Activated CD8-positive, alpha-beta memory T cell treated with anti-CD3 and anti-CD28 coated beads, Interleukin-2, amount 50 U/mL, for 24 hours (primary cell): Measurements from ENCODE around the gene OR7A10.

Source experiments
- DNase-seq: peaks from one replicate; pipeline ENCODE4 v3.0.0-alpha.2; 2020; ENCODE audit errors: extremely low read depth

OR7A10 gene

DNA sequence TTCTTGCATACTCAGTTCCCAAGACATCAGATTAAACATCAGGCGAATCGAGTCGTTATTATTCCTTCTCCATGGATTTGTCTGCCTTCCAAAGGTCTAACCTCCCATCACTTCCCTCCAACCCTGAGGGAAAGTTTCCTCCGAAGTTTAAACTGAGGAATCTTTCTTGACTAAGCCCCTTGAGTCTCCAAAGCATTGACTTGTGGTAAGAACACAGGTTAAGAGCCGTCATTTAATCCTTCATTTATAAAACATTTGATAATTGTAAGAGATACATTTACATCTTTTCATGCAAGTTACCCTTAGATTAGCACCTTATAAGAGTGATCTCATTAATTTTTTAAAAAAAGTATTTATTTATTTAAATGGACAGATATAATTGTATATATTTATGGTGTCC lies at the start of gene OR7A10:
OR7A10 (minus strand) TSS at position 101 of the 400 bp plus-strand sequence. CDS start 7,045 bp downstream, outside the sequence.
- no peak for DNase-seq

DNA sequence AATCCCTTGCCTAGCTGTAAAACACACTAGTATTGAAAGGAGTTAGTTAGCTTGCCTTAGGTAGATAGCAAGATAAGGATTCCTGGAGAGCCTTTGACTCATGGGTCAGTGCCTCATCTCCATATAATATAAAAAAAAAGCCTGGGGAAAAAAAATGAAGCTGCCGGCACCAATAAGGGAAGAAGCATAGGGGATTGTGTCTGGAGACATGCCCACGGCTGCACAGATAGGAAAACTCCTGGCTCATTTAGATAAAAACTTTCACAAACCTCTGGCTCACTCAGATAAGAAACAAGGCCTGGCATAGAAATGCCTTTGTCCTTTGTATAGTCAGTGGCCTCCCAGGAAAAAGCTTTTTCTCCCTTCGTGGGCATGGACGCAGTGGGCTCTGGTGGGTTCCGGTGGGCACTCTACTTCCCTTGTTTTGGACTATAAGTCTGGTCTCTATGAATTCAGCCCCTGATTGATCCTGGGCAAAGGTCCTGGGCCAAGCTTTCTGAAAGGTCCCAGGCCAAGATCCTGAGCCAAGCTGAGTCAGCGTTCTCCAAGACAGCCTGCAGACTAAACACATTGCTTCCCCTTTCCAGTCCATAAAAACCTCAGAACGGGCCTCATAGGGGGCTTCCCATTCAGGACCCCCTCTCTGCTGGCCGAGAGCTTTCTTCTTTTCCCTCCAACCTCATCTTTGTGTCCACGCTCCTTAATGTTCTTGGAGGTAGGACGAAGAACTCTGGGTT lies 42.1 kb upstream of the OR7A10 start:
- DNase-seq, result no peak

DNA sequence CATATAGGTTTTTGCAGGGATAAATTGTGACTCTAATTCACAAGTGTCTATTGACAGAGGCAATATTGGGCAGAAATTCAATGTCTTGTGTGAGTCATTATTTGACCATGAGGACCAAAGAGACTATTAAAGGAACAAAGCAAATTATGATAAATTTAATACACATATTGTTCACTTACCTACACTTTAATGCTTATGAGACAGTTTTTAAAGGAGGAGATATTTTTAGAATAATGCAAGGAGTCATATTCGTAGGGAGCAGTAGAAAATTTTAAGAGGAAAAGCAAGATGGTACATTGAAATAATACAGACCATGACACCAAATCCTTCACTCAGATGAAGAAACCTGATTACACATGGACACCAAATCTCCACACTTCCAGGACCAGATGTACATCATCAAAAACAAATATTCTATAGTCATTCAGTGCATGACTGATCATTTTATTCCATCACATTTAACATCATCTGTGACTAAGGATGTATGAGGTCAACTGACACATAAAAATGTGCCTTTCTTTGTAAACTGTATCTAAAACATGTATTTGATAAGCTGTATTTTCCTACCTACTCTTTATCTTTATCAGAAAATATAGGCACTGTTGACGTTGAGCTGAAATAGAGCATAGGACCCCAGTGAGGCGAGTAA lies 41.4 kb upstream of the OR7A10 start:
- no peak for DNase-seq

DNA sequence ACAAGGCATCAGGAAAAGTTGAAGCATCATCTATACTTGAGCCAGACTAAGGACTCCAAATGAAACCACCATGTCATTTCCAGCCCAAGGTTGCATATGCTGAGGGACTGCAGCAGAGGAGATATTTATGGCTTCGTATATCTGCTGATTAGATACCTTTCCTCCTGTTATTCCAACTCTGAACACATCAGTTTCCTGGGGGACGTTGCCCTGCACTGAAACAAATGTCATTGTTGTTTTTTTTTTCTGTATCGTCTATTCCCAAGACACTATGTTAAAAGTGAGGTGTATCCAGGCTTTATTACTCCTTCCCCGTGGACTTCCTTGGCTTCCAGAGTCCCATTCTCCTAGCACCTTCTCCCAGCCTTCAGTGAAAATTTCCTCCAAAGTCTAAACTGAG lies 37.3 kb upstream of the OR7A10 start, which contains the start of gene OR7A17:
OR7A17 (minus strand) TSS at position 101 of the 400 bp plus-strand sequence. CDS start 4,777 bp downstream, outside the sequence.
- no peak for DNase-seq

DNA sequence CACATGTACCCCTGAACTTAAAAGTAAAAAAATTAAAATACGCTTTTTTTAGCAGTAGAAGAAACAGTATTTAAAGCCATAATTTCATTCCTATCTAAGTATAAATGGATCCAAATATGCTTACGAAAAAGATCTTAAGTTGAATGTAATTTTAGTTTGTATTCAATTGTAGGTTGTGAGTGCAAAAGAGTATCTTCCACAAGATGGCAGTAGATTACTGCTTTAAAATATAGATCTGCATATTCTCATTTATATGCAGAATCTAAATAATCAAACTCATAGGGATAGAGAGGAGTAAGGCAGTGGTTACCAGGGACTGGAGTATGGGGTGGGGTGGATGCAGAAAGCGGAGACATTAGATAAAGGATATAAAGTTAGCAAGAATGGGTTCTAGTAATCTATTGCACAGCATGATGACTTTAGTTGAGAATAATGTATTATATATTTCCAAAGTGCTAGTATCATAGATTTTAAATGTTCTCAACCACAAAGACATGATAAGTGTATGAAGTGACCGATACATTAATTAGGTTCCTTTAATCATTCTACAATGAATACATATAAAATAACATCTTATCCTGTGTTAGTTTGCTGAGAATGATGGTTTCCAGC lies 23.0 kb upstream of the OR7A10 start:
- no peak for DNase-seq

DNA sequence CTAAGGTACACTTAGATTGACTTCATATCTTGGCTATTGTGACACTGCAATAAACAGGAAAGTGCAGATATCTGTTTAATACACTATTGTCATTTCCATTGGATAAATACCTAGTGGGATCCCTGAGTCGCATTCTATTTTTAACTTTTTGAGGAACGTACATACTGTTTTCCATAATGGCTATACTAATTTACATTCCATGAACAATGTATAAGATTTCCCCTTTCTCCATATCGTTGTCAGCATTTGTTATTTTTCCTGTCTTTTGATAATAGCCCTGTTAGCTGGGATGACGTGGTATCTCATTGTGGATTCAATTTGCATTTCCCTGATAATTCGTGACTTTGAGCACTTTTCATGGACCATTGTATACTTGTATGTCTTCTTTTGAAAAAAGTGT lies 19.8 kb upstream of the OR7A10 start:
- no peak for DNase-seq

DNA sequence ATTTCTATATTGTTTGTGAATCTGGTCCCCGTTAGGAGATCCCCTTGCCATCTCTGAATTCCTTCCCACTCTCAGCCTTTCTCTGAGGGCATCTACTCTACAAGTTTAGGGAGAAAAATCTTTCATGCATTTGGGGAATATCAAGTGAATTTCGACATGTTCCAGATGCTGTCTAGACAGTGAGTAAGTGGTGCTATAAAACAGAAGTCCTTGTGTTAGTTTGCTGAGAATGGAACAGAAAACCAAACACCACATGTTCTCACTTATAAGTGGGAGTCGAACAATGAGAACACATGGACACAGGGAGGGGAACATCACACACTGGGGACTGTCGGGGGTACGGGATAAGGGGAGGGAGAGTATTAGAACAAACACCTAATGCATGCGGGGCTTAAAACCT lies 5.1 kb downstream of the OR7A10 start:
- no peak for DNase-seq

DNA sequence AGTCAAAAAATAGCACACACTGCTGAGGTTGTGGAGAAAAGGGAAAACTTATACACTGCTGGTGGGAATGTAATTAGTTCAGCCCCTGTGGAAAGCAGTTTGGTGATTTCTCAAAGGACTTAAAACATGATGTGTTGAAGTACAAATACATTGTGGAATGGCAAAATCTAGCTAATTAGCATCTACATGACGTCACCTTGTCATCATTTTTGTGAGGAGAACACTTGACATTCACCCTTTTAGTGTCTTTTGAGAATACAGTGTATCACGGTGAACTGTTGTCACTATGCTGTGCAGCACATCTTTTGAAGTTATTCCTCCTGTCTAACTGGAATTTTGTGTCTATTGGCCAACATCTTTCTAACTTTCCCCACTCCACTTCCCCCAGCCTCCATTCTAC lies 5.6 kb downstream of the OR7A10 start:
- DNase-seq, result no peak

DNA sequence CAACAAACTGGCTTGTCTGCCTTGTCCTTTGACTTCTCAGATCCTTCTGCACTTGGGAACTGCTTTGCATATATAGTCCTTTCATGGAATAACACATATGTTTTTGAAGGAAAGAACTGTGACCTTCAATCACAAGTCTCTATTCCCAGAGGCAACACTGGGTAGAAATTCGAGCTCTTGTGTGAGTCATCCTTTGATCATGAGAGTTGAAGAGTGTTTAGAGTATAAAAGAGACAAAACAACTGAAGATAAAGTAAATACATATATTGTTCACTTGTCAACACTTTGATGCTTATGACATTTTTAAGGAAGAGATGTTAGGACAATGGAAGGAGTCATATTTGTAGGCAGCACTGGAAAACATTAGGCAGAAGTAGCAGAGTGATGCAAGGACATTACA lies 8.5 kb downstream of the OR7A10 start:
- DNase-seq, result no peak

DNA sequence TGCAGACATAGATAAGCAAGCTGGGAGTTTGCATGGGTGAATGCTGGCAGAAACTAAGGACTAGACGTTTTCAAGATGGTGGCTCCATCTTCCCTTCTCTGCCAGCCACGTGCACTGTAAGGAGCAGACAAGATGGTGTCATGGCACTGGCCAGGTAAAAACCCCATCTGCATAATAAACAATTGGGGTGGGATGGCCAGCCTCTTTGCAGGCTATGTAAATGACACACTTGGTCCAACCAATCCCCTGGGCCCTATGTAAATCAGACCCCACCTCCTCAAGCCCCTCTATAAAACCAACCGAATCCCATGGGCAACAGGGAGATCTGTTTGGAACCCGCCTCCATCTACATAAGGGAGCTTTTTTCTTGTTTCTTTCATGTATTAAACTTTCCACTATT lies 11.3 kb downstream of the OR7A10 start:
- DNase-seq, result no peak

DNA sequence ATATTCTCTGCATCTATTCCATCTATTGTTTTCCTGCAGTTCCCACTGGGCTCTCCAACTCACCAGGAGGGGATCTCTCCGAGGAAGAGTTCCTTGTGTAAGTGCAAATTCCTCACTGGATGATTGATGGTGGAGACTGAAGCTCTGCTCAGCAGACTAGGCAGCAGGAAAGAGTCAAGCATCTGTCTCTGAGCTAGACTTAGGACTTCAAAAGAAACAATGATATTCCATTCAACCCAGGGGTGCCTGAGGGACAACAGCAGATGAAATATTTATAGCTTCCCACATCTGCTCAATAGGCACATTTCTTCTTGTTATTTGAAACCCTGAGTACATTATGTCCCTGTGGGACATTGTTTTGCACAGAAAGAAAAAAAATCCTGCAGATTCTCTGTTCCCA lies 13.7 kb downstream of the OR7A10 start, which contains the start of the genes OR7A5 and OR7C1:
OR7A5 (minus strand) TSS at position 175 of the 400 bp plus-strand sequence. CDS start 6,944 bp downstream, outside the sequence.
OR7C1 (minus strand) TSS at position 175 of the 400 bp plus-strand sequence. CDS start 35,049 bp downstream, outside the sequence.
- no peak for DNase-seq

DNA sequence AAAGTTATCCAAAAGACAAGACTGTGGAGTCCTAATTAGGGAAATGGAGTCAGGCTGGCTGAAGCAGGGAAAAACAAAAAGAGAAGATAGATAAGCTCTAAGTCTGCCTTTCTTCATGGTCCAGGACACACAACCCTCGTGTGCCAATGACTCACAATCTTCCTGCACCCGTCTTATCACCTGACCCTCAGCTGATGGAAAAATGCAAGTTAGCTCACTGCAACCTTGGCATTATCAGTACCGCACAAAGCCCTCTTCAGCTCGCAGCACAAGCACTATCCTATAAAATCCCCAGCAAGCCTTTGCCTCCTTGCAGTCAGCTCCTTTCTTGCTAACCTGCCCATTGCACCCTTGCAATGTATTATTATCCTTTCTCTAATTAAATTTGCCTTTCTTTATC lies 18.0 kb downstream of the OR7A10 start:
- DNase-seq, result no peak

DNA sequence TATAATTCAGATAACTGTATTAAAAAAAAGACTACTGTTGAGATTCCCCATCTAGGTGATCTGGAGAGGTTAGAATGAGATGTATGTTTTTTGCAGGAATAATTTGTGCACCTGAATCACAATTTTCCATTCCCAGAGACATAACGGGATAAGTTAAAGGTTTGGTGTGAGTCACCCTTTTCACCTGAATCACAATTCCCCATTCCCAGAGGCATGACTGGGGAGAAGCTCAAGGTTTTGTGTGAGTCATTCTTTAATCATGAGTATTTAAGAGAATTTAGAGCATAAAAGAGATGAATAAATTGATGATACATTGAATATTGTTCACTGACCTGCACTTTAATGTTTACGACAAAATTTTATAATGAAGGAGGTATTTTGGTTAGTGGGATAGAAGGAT lies 22.7 kb downstream of the OR7A10 start:
- no peak for DNase-seq

DNA sequence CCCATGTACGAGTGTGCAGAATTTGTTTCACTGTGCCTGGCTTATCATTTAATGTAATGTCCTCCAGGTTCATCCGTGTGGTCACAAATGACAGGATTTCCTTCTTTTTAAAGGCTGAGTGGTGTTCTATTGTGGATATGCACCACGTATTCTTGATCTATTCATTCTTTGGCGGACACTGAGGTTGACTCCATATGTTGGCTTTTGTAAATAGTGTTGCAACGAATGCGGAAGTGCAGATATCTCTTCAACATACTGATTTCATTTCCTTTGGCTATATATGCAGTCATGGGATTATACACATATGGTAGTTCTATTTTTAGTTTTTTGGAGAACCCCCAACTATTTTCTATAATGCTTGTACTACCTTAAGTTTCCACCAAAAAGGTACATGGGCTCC lies 26.8 kb downstream of the OR7A10 start:
- DNase-seq, result no peak

DNA sequence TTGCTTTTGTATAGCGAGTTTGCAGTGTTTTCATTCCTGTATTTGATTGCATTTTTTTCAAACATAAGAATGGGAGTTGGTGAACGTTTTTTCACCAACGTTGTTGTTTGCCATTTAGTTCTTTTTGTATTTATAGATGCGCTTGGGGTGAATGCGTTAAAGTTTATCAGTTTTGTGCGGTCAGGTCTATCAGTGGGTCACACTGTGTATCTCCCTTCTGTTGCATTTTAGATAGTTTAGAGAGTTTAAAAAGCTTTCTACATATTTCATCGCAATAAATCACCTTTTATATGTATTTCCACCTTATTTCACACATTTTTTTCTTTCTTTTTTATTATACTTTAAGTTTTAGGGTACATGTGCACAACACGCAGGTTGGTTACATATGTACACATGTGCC lies 30.1 kb downstream of the OR7A10 start:
- DNase-seq, result no peak

DNA sequence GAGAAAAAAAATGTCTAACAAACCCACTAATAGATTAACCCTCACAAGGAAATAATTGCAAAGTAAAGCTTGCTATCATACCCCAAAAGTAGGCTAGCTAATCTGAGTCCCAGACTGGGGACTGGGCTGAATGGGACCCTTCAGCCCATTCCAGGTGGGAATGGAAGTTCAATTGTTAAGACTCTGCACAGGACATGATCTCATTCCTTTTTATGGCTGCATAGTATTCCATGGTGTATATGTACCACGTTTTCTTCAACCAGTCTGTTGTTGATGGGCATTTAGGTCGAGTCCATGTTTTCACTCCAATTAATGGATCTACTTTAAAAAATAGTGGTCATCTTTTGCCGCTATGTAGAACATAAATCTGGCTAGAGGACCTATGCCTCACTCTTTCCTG lies 31.7 kb downstream of the OR7A10 start:
- DNase-seq, result no peak

DNA sequence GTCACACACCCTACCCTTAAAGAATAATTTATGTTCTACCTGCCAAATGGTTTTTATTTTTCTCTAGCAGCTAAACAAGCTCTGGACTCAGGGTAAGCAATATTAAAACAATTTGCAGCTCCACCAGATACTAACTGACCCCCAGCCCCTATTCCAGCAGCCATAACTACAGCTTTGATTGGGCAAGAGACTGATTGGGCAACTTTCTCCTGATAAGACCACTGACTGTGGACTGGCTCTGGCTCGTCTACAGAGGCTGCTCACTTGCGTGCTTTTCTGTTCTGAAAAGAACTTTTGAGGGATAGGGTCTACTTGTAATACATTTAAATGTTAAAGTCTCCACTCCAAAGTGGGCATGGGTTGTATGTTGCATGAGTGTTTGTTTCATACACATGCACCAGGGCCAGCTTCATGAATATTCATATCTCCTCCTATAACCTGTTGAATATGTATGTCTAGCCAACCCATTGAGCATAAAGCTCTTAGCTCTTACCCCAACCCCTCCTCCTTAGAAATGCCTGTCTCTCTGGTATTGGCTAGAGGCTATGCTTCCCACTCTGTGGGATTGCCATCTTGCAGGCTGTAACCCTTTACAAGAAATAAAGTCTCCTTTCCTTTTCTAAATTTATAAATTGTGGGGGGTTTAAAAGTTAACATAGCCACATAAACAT lies 33.6 kb downstream of the OR7A10 start:
- DNase-seq, result no peak

DNA sequence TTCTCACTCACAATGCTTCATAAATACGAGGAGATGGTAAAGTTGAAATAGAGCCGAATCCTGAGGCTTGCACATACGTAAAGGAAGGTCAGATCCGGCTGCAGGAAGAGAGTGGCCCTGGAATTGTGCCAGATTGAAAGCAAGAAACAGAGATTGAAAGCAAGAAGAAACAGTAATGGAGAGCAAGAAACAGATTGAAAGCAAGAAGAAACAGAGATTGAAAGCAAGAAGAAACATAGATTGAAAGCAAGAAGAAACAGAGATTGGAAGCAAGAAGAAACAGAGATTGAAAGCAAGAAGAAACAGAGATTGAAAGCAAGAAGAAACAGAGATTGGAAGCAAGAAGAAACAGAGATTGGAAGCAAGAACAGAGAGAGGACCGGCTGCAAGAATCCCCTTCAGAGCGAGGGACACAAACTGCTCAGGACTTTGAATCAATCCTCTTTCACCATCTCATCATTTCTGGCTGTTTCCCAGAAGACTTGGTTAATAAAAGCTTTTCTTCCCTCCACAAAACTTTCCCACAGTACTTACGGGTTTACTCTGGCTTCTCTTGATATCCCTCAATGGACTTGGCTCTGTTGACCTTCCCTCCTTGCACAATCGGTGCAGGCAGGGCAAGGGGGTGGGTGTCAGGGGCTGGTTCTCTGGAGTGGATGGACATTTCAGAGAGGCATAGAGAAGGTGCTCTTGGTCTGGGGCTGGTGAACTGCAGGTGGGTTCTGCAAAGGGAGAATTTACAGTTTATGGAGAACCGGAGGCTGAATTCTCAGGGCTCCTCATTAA lies 39.3 kb downstream of the OR7A10 start:
- no peak for DNase-seq

DNA sequence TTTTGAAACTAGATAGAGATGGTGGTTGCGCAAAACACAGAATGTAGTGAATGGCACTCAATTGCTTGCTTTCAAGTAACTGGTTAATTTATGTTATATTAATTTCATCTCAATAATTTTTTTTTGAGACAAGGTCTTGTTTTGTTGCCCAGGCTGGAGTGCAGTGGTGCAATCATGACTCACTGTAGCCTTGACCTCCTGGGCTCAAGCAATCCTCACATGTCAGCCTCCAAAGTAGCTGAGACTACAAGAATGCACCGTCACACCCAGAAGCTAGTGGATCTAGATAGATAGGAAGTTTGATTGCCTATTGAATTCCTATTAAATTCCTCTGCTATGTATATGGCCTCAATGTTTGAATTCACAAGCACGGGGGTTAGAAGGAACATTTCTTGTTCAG lies 44.0 kb downstream of the OR7A10 start:
- DNase-seq, result no peak

DNA sequence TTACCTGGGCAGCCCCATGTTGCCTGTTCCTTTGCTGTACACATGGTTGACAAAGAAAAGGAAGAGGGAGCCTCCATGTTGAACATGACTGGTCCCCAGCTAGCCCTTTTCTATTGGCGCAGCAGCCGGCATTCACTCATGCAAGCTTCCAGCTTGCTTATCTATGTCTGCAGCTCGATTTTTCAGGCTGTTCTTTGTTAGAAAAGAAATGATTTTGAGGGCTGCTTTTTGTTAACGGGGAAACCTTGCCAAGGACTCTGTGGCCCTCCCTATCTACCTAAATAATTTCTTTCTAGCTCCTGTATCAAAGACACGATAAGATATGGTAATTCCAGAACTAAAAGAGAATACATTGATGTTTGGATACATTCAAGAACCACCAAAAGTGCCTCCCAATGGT lies 50.0 kb downstream of the OR7A10 start:
- no peak for DNase-seq

DNA sequence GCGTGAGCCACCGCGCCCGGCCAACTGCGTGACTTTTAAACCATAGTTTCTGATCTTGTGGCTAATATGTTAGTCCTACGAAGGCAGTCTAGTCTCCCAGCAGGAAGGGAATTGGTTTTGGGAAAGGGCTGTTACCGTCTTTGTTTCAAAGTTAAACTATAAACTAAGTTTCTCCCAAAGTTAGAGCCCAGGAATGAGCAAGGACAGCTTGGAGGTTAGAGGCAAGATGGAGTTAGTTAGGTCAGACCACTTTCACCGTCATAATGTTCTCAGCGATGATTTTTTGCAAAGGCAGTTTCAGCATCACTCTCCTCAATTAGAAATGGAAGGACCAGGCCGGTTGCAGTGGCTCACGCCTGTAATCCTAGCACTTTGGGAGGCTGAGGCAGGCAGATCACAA lies 52.7 kb downstream of the OR7A10 start:
- no peak for DNase-seq
